Activated T-cell treated with anti-CD3 and anti-CD28 coated beads, Interleukin-2, amount 50 U/mL, for 72 hours (primary cell): ENCODE data around the gene TMEM247. TPM values are rescaled to one million over a fixed set of nuclear protein-coding genes. Genes with fewer than 3 reads are reported as not detected.
A peak's percentile ranks its signal among the peaks of the same experiment; 100 is the strongest.
"Not testable (repeated sequence)": the region's sequence is repeated elsewhere in the genome, so short reads cannot be mapped to it uniquely, and the experiment has no call there.

Experiments used
- ATAC-seq, 2 donors: fragments of 150-1000 bp; cut with Tn5 transposase; replicated peaks in 1 of 2; 2 replicates each; pipeline ENCODE4 v1.10.0; 2021; ENCODE audit warnings: moderate library complexity in 2 of 2, mild to moderate bottlenecking in 1 of 2
- DNase-seq, 2 donors: peaks; one replicate each; pipeline ENCODE4 v3.0.0; 2021 to 2022; ENCODE audit warnings: mixed read lengths in 1 of 2
- H3K27ac Mint-ChIP-seq: one replicate; pipeline ENCODE4 v1.8.0; 2022; ENCODE audit warnings: mild to moderate bottlenecking, moderate library complexity, mixed read lengths
- H3K27me3 Mint-ChIP-seq: one replicate; pipeline ENCODE4 v1.8.0; 2022; ENCODE audit warnings: low read depth, mixed read lengths
- H3K36me3 Mint-ChIP-seq, 2 donors: one replicate each; pipeline ENCODE4 v1.8.0; 2022; ENCODE audit warnings: mixed read lengths in 2 of 2, mild to moderate bottlenecking in 1 of 2; ENCODE audit not compliant: insufficient read depth in 2 of 2
- H3K4me1 Mint-ChIP-seq: one replicate; pipeline ENCODE4 v1.8.0; 2022; ENCODE audit warnings: low read depth, mixed read lengths
- H3K4me3 Mint-ChIP-seq, 2 donors: one replicate each; pipeline ENCODE4 v1.8.0; 2022; ENCODE audit warnings: mild to moderate bottlenecking in 2 of 2, mixed read lengths in 2 of 2, moderate library complexity in 2 of 2
- H3K9me3 Mint-ChIP-seq, 2 donors: one replicate each; pipeline ENCODE4 v1.8.0; 2022; ENCODE audit warnings: mixed read lengths in 2 of 2
- total RNA-seq, 2 donors: library from RNA; stranded (reverse); gene quantifications; one replicate each; pipeline ENCODE4 v1.2.3, GENCODE V29; 2022

Gene TMEM247
- total RNA-seq, 2 donors from 2014 or later = not detected

DNA sequence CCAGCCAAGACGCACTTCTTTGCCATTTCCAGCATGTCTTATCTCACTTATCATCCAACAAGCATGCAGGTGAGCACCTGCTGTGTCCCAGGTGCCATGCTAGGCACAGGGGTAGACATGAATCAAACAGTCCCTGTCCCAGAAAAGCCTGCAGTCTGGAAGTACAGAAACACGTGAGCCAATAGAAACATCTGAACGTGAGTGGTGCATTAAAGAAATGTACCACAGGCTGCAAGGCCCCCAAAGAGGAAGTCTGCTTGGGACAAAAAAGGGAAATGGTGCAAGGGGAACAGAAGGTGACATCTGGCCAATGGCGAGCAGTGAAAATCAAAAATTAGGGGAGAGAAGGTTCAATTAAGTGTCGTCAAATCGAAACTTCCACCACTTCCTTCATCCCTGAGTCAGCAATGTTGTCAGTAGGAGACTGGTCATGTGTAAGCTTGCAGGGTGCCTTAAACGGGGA lies 17.6 kb upstream of the TMEM247 start:
- no peak overlapping the region for H3K27ac Mint-ChIP-seq
- DNase-seq (no peak), ATAC-seq (peak; percentile 22 to 43)
- H3K27me3 Mint-ChIP-seq = no peaks in the 10 kb centered on the region
- no peaks in the 10 kb centered on the region for H3K36me3 Mint-ChIP-seq
- H3K4me1 Mint-ChIP-seq = peaks cover 17% of the 10 kb centered on the region
- no peaks in the 10 kb centered on the region for H3K9me3 Mint-ChIP-seq
- H3K4me3 Mint-ChIP-seq = no peak overlapping the region

DNA sequence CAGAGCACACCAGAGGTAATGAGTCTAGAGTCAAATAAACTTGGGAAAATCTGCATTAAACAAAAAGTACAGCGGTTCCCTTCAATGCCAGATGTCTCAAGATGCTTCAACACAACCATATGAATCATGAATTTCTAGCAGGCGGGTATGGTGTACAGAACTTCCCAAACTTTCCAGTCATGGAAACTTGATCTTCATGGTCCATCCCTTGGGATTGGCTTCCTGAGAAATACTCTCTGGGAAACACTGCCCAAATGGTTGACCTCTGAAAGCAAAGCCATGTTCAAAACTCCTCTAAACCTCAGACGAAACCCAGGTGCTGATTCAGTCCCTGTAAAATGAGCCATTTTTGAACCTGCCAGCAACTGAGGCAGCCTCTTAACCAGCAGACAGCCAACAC lies 16.4 kb upstream of the TMEM247 start:
- DNase-seq (no peak), ATAC-seq (no peak)
- H3K27me3 Mint-ChIP-seq = no peaks in the 10 kb centered on the region
- H3K27ac Mint-ChIP-seq = no peak overlapping the region
- H3K4me1 Mint-ChIP-seq = peaks cover 17% of the 10 kb centered on the region
- H3K9me3 Mint-ChIP-seq = no peaks in the 10 kb centered on the region
- no peak overlapping the region for H3K4me3 Mint-ChIP-seq
- H3K36me3 Mint-ChIP-seq = no peaks in the 10 kb centered on the region

DNA sequence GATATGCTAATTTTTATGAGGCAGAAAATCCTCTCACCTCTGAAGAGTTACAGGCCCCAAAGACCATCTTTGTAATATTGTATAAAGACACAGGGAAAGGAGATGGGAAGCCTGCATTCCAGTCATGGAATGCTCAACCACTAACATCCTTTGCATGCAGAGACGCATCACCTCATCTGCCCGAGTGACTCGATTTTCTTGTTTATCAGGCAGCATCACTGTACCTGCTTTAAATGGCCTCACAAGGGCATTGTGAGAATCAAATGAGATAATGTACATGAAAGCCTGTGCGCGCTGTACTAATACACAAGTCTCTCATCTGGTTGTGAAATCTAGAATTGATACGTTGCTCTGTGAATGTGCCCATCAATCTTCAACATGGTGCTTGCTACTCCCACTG lies 10.2 kb upstream of the TMEM247 start:
- Mint-ChIP-seq H3K27ac (no peak overlapping the region), H3K27me3 (peaks cover 9% of the 10 kb centered on the region), H3K4me1 (peaks cover 7% of the 10 kb centered on the region), H3K36me3 (no peaks in the 10 kb centered on the region), H3K4me3 (no peak overlapping the region), H3K9me3 (peaks cover 2% of the 10 kb centered on the region in 2 donors)
- DNase-seq (no peak), ATAC-seq (no peak)

DNA sequence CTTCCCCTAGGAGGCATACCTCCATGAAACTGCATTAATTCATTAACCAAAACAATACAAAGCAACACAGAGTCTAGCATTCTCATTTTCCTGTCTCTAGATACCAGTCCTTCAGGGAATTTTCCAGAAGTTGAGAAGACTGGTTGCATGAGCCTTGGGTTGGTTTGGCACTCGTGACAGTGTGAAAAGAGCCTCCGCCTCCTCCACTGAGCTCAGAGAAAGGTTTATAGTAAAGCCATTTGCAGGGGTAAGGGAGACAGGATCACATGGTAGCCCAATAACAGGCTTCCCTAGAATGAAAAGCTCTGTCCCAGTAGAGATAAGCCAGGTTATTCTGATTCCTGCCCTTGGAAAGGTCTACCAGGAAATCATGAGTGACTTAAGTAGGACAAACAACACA lies 9.7 kb upstream of the TMEM247 start:
- H3K4me3 Mint-ChIP-seq = no peak overlapping the region
- H3K27me3 Mint-ChIP-seq = peaks cover 14% of the 10 kb centered on the region
- H3K27ac Mint-ChIP-seq = no peak overlapping the region
- H3K4me1 Mint-ChIP-seq = peaks cover 1% of the 10 kb centered on the region
- H3K36me3 Mint-ChIP-seq = no peaks in the 10 kb centered on the region
- no peak for DNase-seq
- no peak for ATAC-seq
- H3K9me3 Mint-ChIP-seq = peaks cover 2% of the 10 kb centered on the region in 2 donors

DNA sequence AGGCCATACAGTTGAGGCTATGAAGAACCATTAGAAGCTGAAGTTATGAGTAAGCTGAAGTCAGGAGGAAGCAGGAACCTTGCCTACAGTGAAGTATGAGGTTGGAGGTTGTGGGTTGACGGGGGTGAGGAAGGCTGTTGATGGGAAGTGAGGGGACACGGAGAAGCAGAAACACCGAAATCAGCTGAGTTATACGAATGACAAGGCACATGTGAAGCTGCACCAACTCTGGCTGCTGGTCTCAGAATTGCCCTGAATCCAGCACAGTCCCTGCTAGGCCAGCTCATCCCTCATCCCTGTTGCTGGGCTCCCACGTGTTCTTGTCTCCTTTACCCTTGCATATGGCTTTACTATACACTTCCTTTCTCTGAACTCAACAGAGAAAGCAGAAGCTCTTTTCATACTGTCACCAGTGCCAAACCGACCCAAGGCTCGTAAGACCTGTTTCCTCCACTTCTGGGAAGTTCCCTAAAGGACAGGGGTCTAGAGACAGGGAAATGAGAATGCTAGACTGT lies 9.2 kb upstream of the TMEM247 start:
- H3K27ac Mint-ChIP-seq = no peak overlapping the region
- H3K4me3 Mint-ChIP-seq = no peak overlapping the region
- H3K27me3 Mint-ChIP-seq = peaks cover 16% of the 10 kb centered on the region
- ATAC-seq (peak in 1 of 2 donors; percentile 74), DNase-seq (peak in 1 of 2 donors; percentile 13)
- H3K9me3 Mint-ChIP-seq = peaks cover 2% of the 10 kb centered on the region in 2 donors
- H3K36me3 Mint-ChIP-seq = no peaks in the 10 kb centered on the region
- no peaks in the 10 kb centered on the region for H3K4me1 Mint-ChIP-seq

DNA sequence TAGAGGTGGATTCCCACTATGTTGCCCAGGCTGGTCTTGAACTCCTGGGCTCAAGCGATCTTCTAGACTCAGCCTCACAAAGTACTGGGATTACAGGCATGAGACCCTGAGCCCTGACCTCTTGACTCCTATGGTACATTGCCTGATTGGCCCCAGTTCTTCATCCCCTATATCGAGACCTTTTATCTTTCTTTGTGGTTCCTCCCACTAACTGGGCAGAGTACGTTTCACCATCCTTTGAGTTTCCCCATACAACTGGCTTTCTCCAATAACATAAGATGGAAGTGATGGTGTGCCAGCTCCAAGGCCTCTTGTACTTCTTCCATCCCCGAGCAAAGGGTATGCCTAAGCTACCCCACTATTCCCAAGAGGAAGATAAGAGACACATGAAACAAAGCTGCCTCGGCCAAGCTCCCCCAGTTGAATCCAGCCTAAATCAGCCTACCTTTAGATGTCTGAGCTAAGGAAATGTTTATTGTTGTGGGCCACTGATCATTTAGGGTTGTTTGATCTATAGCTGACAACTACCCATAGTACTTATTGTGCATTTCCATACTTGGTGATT lies 8.3 kb upstream of the TMEM247 start:
- Mint-ChIP-seq H3K27ac (no peak overlapping the region), H3K4me1 (no peaks in the 10 kb centered on the region), H3K4me3 (no peak overlapping the region), H3K27me3 (peaks cover 16% of the 10 kb centered on the region), H3K9me3 (peaks cover 2% of the 10 kb centered on the region in 2 donors), H3K36me3 (peaks cover 0 to 2% of the 10 kb centered on the region in 2 donors)
- ATAC-seq (no peak), DNase-seq (no peak)

DNA sequence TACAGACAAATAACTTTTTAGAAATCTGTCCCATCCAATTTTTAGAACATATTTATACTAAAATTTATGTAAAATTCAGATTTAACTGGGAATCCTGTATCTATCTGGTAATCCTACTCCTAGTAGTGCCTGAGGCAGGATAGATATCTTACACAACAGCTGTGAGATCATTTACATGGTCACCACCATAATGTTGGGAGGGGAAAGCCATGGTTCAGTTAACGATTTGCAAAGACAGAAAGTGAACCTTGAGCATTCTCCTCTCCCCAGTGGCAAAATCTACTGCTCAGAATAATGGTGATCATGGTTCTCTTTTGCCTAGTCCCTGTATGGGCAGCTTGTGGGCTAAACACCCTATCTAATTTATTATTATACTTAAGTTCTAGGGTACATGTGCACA lies 7.7 kb upstream of the TMEM247 start:
- DNase-seq (no peak), ATAC-seq (no peak)
- Mint-ChIP-seq H3K4me1 (peaks cover 2% of the 10 kb centered on the region), H3K9me3 (peaks cover 3 to 5% of the 10 kb centered on the region in 2 donors), H3K36me3 (peaks cover 1 to 4% of the 10 kb centered on the region in 2 donors), H3K4me3 (no peak overlapping the region), H3K27me3 (peaks cover 16% of the 10 kb centered on the region), H3K27ac (no peak overlapping the region)

DNA sequence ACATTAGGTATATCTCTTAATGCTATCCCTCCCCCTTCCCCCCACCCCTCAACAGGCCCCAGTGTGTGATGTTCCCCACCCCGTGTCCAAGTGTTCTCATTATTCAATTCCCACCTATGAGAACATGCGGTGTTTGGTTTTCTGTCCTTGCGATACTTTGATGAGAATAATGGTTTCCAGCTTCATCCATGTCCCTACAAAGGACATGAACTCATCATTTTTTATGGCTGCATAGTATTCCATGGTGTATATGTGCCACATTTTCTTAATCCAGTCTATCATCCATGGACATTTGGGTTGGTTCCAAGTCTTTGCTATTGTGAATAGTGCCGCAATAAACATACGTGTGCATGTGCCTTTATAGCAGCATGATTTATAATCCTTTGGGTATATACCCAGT lies 7.2 kb upstream of the TMEM247 start:
- ATAC-seq, H3K9me3 Mint-ChIP-seq, H3K4me3 Mint-ChIP-seq, H3K27ac Mint-ChIP-seq, H3K4me1 Mint-ChIP-seq, DNase-seq, H3K36me3 Mint-ChIP-seq: not testable (repeated sequence)
- H3K27me3 Mint-ChIP-seq = peaks cover 16% of the 10 kb centered on the region

DNA sequence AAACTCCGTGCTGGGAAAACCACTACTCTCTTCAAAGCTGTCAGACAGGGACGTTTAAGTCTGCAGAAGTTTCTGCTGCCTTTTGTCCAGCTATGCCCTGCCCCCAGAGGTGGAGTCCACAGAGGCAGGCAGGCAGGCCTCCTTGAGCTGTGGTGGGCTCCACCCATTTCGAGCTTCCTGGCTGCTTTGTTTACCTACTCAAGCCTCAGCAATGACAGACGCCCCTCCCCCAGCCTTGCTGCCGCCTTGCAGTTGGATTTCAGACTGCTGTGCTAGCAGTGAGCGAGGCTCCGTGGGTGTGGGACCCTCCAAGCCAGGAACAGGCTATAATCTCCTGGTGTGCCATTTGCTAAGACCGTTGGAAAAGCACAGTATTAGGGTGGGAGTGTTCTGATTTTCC lies 1.9 kb upstream of the TMEM247 start:
- not testable (repeated sequence) for H3K36me3 Mint-ChIP-seq, H3K27ac Mint-ChIP-seq, ATAC-seq, H3K4me3 Mint-ChIP-seq, H3K9me3 Mint-ChIP-seq, H3K27me3 Mint-ChIP-seq
- H3K4me1 Mint-ChIP-seq = peaks cover 27% of the 10 kb centered on the region
- peak in 1 of 2 donors; percentile 24 for DNase-seq

DNA sequence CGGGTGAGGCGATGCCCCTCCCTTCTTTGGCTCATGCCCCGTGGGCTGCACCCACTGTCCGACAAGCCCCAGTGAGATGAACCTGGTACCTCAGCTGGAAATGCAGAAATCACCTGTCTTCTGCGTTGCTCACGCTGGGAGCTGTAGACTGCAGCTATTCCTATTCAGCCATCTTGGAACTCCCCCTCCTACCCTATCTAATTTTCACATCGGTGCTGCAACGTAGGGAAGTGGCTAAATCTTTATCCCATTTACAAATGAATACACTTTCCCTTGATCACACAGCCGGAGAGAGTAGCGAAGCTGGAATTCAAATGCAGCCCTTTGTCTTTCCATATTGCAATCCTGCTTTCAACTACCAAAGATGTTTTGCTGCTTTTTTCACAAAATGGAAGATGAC lies 1.4 kb upstream of the TMEM247 start:
- Mint-ChIP-seq H3K27ac (no peak overlapping the region), H3K27me3 (peaks cover 10% of the 10 kb centered on the region)
- DNase-seq = no peak

DNA sequence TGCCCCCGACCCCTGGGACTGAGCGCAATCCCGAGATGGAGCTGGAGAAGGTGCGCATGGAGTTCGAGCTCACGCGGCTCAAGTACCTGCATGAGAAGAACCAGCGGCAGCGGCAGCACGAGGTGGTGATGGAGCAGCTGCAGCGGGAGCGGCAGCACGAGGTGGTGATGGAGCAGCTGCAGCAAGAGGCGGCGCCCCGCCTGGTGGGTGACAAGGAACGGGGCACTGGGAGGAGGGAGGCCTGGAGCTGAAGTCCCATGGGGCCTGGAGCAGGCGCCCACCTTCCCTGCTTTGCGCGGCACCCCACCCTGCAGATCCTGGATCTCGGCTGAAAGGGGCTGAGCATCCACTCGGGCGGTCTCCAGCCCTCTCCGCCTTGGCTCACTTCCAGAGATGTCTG lies 1.2 kb downstream of the TMEM247 start:
- Mint-ChIP-seq H3K4me3 (no peak overlapping the region), H3K4me1 (peaks cover 30% of the 10 kb centered on the region), H3K27me3 (no peaks in the 10 kb centered on the region), H3K9me3 (peaks cover 5 to 6% of the 10 kb centered on the region in 2 donors), H3K27ac (no peak overlapping the region), H3K36me3 (peaks cover 2 to 6% of the 10 kb centered on the region in 2 donors)
- ATAC-seq (no peak), DNase-seq (no peak)

More for the DNA sequence above, 1.4 kb upstream of the TMEM247 start:
- peaks cover 7% of the 10 kb centered on the region in 2 donors for H3K9me3 Mint-ChIP-seq
- peaks cover 2 to 8% of the 10 kb centered on the region in 2 donors for H3K36me3 Mint-ChIP-seq
- no peak overlapping the region for H3K4me3 Mint-ChIP-seq
- no peak for ATAC-seq
- peaks cover 30% of the 10 kb centered on the region for H3K4me1 Mint-ChIP-seq

DNA sequence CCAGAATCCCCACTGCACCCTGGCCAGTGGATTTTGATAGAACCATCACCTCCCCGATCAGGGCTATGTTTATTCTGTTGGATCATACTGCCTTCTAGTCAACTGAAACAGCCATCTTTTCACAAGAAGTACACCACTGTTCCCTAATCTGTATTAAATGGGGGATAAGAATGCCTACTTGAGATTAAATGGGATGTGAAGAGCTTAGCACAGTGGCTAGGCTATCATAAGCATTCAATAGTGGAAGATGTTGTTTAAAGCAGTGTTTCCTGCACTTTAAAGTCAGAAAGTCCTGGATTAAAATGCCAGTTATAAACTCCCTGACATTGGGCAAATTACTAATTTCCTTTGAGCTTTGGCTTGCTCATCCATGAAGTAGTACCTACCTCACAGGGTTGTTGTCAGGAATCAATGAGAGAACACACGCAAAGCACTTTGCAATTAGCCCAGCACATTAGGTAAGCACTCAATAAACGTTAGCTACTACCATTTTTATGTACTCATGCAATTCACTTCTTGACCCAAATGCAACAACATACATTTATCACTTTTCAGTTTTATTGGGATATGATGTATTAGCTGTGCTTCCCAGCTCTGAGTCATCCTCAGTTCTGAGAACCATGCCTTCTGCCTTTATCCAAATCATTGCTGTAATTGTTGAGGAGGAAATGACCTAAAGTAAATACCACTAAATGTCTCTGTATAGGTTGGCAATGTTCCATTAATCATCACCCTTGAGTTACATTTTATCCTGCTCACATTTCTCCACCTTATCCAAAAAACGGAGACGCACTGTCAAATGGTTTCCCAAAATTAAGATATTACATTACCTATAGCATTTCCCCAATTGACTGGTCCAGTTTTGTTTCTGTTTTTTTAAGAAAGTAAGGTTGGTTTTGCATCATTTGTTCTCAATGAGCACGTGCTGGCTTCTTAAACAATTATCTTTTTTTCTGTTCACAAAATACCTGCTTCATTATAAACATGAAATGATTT lies 2.1 kb downstream of the TMEM247 start:
- H3K4me1 Mint-ChIP-seq = peaks cover 30% of the 10 kb centered on the region
- no peak for DNase-seq
- peak in 1 of 2 donors; percentile 85 for ATAC-seq
- H3K27me3 Mint-ChIP-seq = no peaks in the 10 kb centered on the region
- H3K36me3 Mint-ChIP-seq = peaks cover 2 to 6% of the 10 kb centered on the region in 2 donors
- H3K4me3 Mint-ChIP-seq = peak overlapping the region in 1 of 2 donors; percentile 62
- H3K9me3 Mint-ChIP-seq = peaks cover 4 to 5% of the 10 kb centered on the region in 2 donors
- H3K27ac Mint-ChIP-seq = peak overlapping the region; percentile 48

DNA sequence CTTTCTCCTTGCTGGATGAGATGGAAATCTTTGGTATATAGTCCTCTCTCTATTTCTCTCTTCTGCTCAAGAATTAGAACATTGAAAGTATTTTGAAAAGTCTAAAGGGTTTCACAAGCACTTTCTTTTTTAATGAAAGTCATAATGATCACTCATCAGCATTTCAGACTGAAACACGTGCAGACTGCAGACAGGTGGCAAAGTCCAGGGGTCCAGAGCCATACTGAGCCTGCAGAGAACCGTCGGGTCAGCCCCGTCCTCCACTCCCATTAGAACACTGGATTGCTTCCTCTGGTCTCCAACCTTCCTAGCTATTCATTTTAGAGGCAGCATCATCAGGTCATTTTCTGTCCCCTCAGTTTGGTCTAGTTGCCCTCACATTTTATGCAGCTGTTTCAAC lies 3.1 kb downstream of the TMEM247 start:
- H3K27ac Mint-ChIP-seq = peak overlapping the region; percentile 48
- H3K27me3 Mint-ChIP-seq = no peaks in the 10 kb centered on the region
- peaks cover 20% of the 10 kb centered on the region for H3K4me1 Mint-ChIP-seq
- peak overlapping the region in 1 of 2 donors; percentile 62 for H3K4me3 Mint-ChIP-seq
- peaks cover 0 to 4% of the 10 kb centered on the region in 2 donors for H3K36me3 Mint-ChIP-seq
- ATAC-seq (no peak), DNase-seq (no peak)
- peaks cover 1 to 4% of the 10 kb centered on the region in 2 donors for H3K9me3 Mint-ChIP-seq
